B cell (primary cell): ENCODE measurements around the gene DNASE2. TPM values are rescaled to one million over a fixed set of nuclear protein-coding genes. Genes with fewer than 3 reads are reported as not detected.
A peak's percentile ranks its signal among the peaks of the same experiment; 100 is the strongest.

ENCODE experiments used
- ATAC-seq: fragments of 200-7000 bp; cut with Tn5 transposase; one replicate; pipeline ENCODE4 v1.10.0; 2021; ENCODE audit warnings: low read depth, mild to moderate bottlenecking, moderate number of reproducible peaks, moderate library complexity
- CTCF ChIA-PET: fragments of 350-600 bp; sonication (Branson Sonifier 250); formaldehyde crosslinking; loops from one replicate; lab custom pipeline; 2021; ENCODE audit warnings: antibody characterized with exemption, inconsistent platforms; lab: Charles Lee
- POLR2A ChIA-PET: fragments of 350-600 bp; sonication (Branson Sonifier 250); formaldehyde crosslinking; loops from one replicate; lab custom pipeline; 2021; ENCODE audit warnings: antibody characterized with exemption; lab: Charles Lee
- DNase-seq: peaks from one replicate; pipeline ENCODE4 v3.0.0; 2013
- H2AFZ ChIP-seq: 2 replicates; pipeline ENCODE4 v1.6.1; 2012; ENCODE audit warnings: mild to moderate bottlenecking, low read depth, low read length; ENCODE audit not compliant: insufficient read depth, poor library complexity, severe bottlenecking
- H3K27ac ChIP-seq, 2 donors: 1 replicate in 1 of 2; 2 replicates in 1 of 2; pipeline ENCODE4 v1.5.1; 2012 to 2013; ENCODE audit warnings: low read length in 2 of 2, mild to moderate bottlenecking in 2 of 2, moderate library complexity in 1 of 2
- H3K27me3 ChIP-seq, 4 experiments: fragments of 200-600 bp in 1 of 4; sonication (generic) in 1 of 4; replicated peaks in 1 of 4; 1 replicate in 2 of 4; 2 replicates in 2 of 4; pipeline versions ENCODE4 v1.6.1 to v1.7.0; 2013 to 2016; ENCODE audit warnings: low read length in 3 of 4, mild to moderate bottlenecking in 2 of 4, mixed read lengths in 1 of 4, moderate library complexity in 1 of 4; ENCODE audit not compliant: insufficient read depth in 4 of 4, control insufficient read depth in 3 of 4; ENCODE audit errors: control extremely low read depth in 1 of 4
- H3K36me3 ChIP-seq, 2 experiments: replicated peaks in 1 of 2; 1 replicate in 1 of 2; 2 replicates in 1 of 2; pipeline versions ENCODE4 v1.6.1 to v1.7.1; 2013; ENCODE audit warnings: low read length in 1 of 2; ENCODE audit not compliant: insufficient read depth in 2 of 2, control insufficient read depth in 1 of 2; ENCODE audit errors: control extremely low read depth in 1 of 2, extremely low read depth in 1 of 2
- H3K4me1 ChIP-seq, 2 donors: fragments of 200-600 bp in 1 of 2; sonication (generic) in 1 of 2; 1 replicate in 1 of 2; 2 replicates in 1 of 2; pipeline versions ENCODE4 v1.5.1 to v1.6.1; 2013 to 2017; ENCODE audit warnings: low read length in 2 of 2; ENCODE audit not compliant: control insufficient read depth in 2 of 2, insufficient read depth in 2 of 2
- H3K4me2 ChIP-seq: replicated peaks from 2 replicates; pipeline ENCODE3; 2012; ENCODE audit warnings: mild to moderate bottlenecking, low read depth, low read length; ENCODE audit not compliant: poor library complexity, severe bottlenecking
- H3K4me3 ChIP-seq, 5 experiments: fragments of 200-600 bp in 1 of 5; sonication (generic) in 1 of 5; 1 replicate in 3 of 5; 2 replicates in 2 of 5; pipeline versions ENCODE4 v1.5.1 to v1.7.0; 2011 to 2016; ENCODE audit warnings: low read length in 4 of 5, mild to moderate bottlenecking in 4 of 5, low read depth in 2 of 5, control low read depth in 1 of 5, moderate library complexity in 1 of 5; ENCODE audit not compliant: insufficient read depth in 1 of 5; ENCODE audit errors: control extremely low read depth in 1 of 5, extremely low read depth in 1 of 5
- H3K79me2 ChIP-seq: fragments of 200-600 bp; sonication (generic); one replicate; pipeline ENCODE4 v1.6.0; 2016; ENCODE audit warnings: low read length; ENCODE audit not compliant: control insufficient read depth, insufficient read depth
- H3K9ac ChIP-seq: fragments of 200-600 bp; sonication (generic); 2 replicates; pipeline ENCODE4 v1.6.1; 2017; ENCODE audit warnings: mild to moderate bottlenecking, low read length, moderate library complexity
- H3K9me3 ChIP-seq, 3 donors: one replicate each; pipeline versions ENCODE4 v1.6.1 to v1.7.1; 2013; ENCODE audit warnings: low read length in 2 of 3; ENCODE audit not compliant: control insufficient read depth in 2 of 3, insufficient read depth in 1 of 3; ENCODE audit errors: control extremely low read depth in 1 of 3
- H4K20me1 ChIP-seq: 2 replicates; pipeline ENCODE4 v1.6.0; 2012; ENCODE audit warnings: mild to moderate bottlenecking, low read length; ENCODE audit not compliant: insufficient read depth, control insufficient read depth, poor library complexity, severe bottlenecking
- H3K27ac Mint-ChIP-seq: one replicate; pipeline ENCODE4 v1.8.0; 2021; ENCODE audit warnings: mixed read lengths
- H3K27me3 Mint-ChIP-seq: one replicate; pipeline ENCODE4 v1.8.0; 2021; ENCODE audit warnings: mixed read lengths
- H3K4me1 Mint-ChIP-seq: one replicate; pipeline ENCODE4 v1.8.0; 2021; ENCODE audit warnings: mixed read lengths
- H3K4me3 Mint-ChIP-seq: one replicate; pipeline ENCODE4 v1.8.0; 2021; ENCODE audit warnings: mixed read lengths
- H3K9me3 Mint-ChIP-seq: one replicate; pipeline ENCODE4 v1.8.0; 2022; ENCODE audit warnings: mixed read lengths; ENCODE audit not compliant: insufficient read depth
- CTCF ChIP-seq: fragments of 200-600 bp; IDR thresholded peaks from one replicate; pipeline ENCODE4 v1.8.0; 2022; ENCODE audit warnings: antibody characterized with exemption, mild to moderate bottlenecking
- EZH2 ChIP-seq: IDR thresholded peaks from 2 replicates; pipeline ENCODE4 v1.6.1; 2012; ENCODE audit warnings: borderline replicate concordance, low read depth, mild to moderate bottlenecking, moderate library complexity, low read length; ENCODE audit not compliant: insufficient read depth, poor library complexity, severe bottlenecking
- WGBS: methylation state at CpG from one replicate; pipeline ENCODE4 v1.1.5; 2013; ENCODE audit warnings: missing lambda C conversion rate; ENCODE audit not compliant: insufficient coverage; 5-methylcytosine and 5-hydroxymethylcytosine counted together
- intact Hi-C: fragments of 100-400 bp; cut with micrococcal nuclease; formaldehyde crosslinking; loops from one replicate; pipeline ENCODE4 v1.10.0; 2022
- polyA plus RNA-seq: library from polyadenylated mRNA; depleted of rRNA; stranded (reverse); fragments of >200 nt; gene quantifications from 2 replicates; pipeline ENCODE4 v1.2.3, GENCODE V29; 2012
- total RNA-seq, 2 donors: library from RNA; stranded (reverse); fragments of 120-200 nt in 1 of 2; gene quantifications; 1 replicate in 1 of 2; 2 replicates in 1 of 2; pipeline versions ENCODE4 v1.2.3 to v1.2.4, GENCODE V29; 2013 to 2022

The DNASE2 gene
- total and polyA plus RNA-seq, 2 donors (not counting 1 experiment from before 2014, with no cell fraction given) = 24.9 to 26.6 TPM

- peaks cover 6% of the 10 kb centered on the region for H4K20me1 ChIP-seq
- DNase-seq = no peak
- WGBS = 88% methylated on average over 3 of the region's 5 CpGs
- Mint-ChIP-seq H3K9me3 (no peaks in the 10 kb centered on the region), H3K4me3 (no peak overlapping the region), H3K4me1 (peaks cover 37% of the 10 kb centered on the region), H3K27me3 (no peaks in the 10 kb centered on the region), H3K27ac (no peak overlapping the region)
- H3K79me2 ChIP-seq = peaks cover 13% of the 10 kb centered on the region
- peaks cover 0 to 23% (median 0%) of the 10 kb centered on the region in 3 donors for H3K9me3 ChIP-seq
- ATAC-seq = no peak
- ChIA-PET CTCF (interaction anchor here (0.8 to 1.2 kb wide), 4 partner anchors 41 to 276 kb away, joined by 3 read pairs; no protein-coding TSS in a partner anchor), POLR2A (no interaction called here)
- no peak overlapping the region for H3K4me2 ChIP-seq
- H3K9ac ChIP-seq = no peak overlapping the region
- no peaks in the 10 kb centered on the region for H3K27me3 ChIP-seq
- intact Hi-C loops = no loop called here
- peaks cover 26 to 38% of the 10 kb centered on the region in 2 donors for H3K4me1 ChIP-seq
- H3K27ac ChIP-seq = no peak overlapping the region
- H2AFZ ChIP-seq = no peak overlapping the region
- TF ChIP-seq EZH2 (no peak), CTCF (no peak)
- H3K4me3 ChIP-seq = no peak overlapping the region
- H3K36me3 ChIP-seq = peaks cover 0 to under 1% of the 10 kb centered on the region in 2 experiments
Measured at GRCh38 chr19:12888006-12888603, 6.9 kb upstream of the DNASE2 start.

- Histone ChIP-seq H3K27ac (no peak within 1 kb of the TSS), H3K9ac (peak within 1 kb of the TSS; percentile 62), H3K79me2 (peaks cover 11% of the 10 kb centered on the region), H4K20me1 (peaks cover 6% of the 10 kb centered on the region), H3K4me2 (peak within 1 kb of the TSS; percentile 90), H3K36me3 (no peaks in the 10 kb centered on the region), H2AFZ (peak within 1 kb of the TSS; percentile 66), H3K4me3 (no peak within 1 kb of the TSS), H3K9me3 (peaks cover 0 to 32% (median 5%) of the 10 kb centered on the region in 3 donors), H3K4me1 (peaks cover 25 to 37% of the 10 kb centered on the region in 2 donors), H3K27me3 (no peaks in the 10 kb centered on the region)
- ChIA-PET POLR2A (no interaction called here), CTCF (interaction anchor here (1.1 to 1.2 kb wide), 2 partner anchors 41 to 207 kb away, joined by 3 read pairs; no protein-coding TSS in a partner anchor)
- Mint-ChIP-seq H3K27ac (no peak within 1 kb of the TSS), H3K9me3 (no peaks in the 10 kb centered on the region), H3K27me3 (no peaks in the 10 kb centered on the region), H3K4me1 (peaks cover 38% of the 10 kb centered on the region), H3K4me3 (peak within 1 kb of the TSS; percentile 62)
- no peak for ATAC-seq
- DNase-seq = no peak
- intact Hi-C loops = no loop called here
- WGBS = 88% methylated on average over 17 of the region's 17 CpGs
- no peak for TF ChIP-seq CTCF
- TF ChIP-seq EZH2 = no peak
Measured at GRCh38 chr19:12886969-12887747, 5.9 kb upstream of the DNASE2 start, which contains the start of gene KLF1. KLF1 (minus strand) TSS chr19:12887201; CDS start chr19:12887140, 61 bp downstream.
